Measurements from ENCODE around the gene SMPD2. TPM values are rescaled to one million over a fixed set of nuclear protein-coding genes. Genes with fewer than 3 reads are reported as not detected.

Gene SMPD2
- total and polyA plus RNA-seq, 4 donors: 2.5 to 10.6 (median 8.1) TPM

- Histone ChIP-seq H3K4me1 (ENCODE audit: control insufficient read depth in 1 of 2, insufficient read depth in 2 of 2, low read length in 2 of 2) (peaks cover 7 to 14% of the 10 kb centered on the region in 2 donors), H3K27ac (ENCODE audit: low read depth in 1 of 2, low read length in 2 of 2) (peak overlapping the region in 1 of 2 donors; percentile 2), H3K4me3 (ENCODE audit: low read length in 2 of 2) (peak overlapping the region; percentile 8 to 66), H3K9me3 (ENCODE audit: control insufficient read depth, low read length) (no peaks in the 10 kb centered on the region), H3K27me3 (ENCODE audit: control insufficient read depth in 1 of 2, insufficient read depth in 2 of 2, low read length in 1 of 2) (no peaks in the 10 kb centered on the region), H3K36me3 (ENCODE audit: control insufficient read depth in 1 of 2, insufficient read depth in 2 of 2, low read length in 1 of 2) (peaks cover 0 to 1% of the 10 kb centered on the region in 2 donors)
- 1% methylated on average over 6 of the region's 6 CpGs for WGBS, 2 donors
- ATAC-seq (ENCODE audit: low FRiP score): no peak
- intact Hi-C loops (cut with DNase I): loop anchor here in 1 of 2 donors (1.0 to 2.0 kb wide), 2 partner anchors 27 to 43 kb away; partner anchors contain the start of genes PPIL6 and SMPD2
- DNase-seq: no peak
Observed at GRCh38 chr6:109483735-109484057, 43.2 kb downstream of the SMPD2 start.

GRCh38 chr6:109484122-109484521 is 43.6 kb downstream of the SMPD2 start:
- H3K9me3 ChIP-seq (ENCODE audit: control insufficient read depth, low read length): no peaks in the 10 kb centered on the region
- H3K27ac ChIP-seq (ENCODE audit: low read depth in 1 of 2, low read length in 2 of 2): no peak overlapping the region
- peaks cover 0 to 1% of the 10 kb centered on the region in 2 donors for H3K36me3 ChIP-seq (ENCODE audit: control insufficient read depth in 1 of 2, insufficient read depth in 2 of 2, low read length in 1 of 2)
- no peak overlapping the region for H3K4me3 ChIP-seq (ENCODE audit: low read length in 2 of 2)
- H3K4me1 ChIP-seq (ENCODE audit: control insufficient read depth in 1 of 2, insufficient read depth in 2 of 2, low read length in 2 of 2): peaks cover 7 to 13% of the 10 kb centered on the region in 2 donors
- no peak for ATAC-seq (ENCODE audit: low FRiP score)
- WGBS, 2 donors: 12 to 20% methylated on average over 3 of the region's 3 CpGs
- intact Hi-C loops (cut with DNase I): no loop called here
- no peak for DNase-seq
- no peaks in the 10 kb centered on the region for H3K27me3 ChIP-seq (ENCODE audit: control insufficient read depth in 1 of 2, insufficient read depth in 2 of 2, low read length in 1 of 2)

GRCh38 chr6:109485266-109485935 is 44.9 kb downstream of the SMPD2 start:
- Histone ChIP-seq H3K27ac (ENCODE audit: low read depth in 1 of 2, low read length in 2 of 2) (no peak overlapping the region), H3K4me1 (ENCODE audit: control insufficient read depth in 1 of 2, insufficient read depth in 2 of 2, low read length in 2 of 2) (peaks cover 6 to 7% of the 10 kb centered on the region in 2 donors), H3K9me3 (ENCODE audit: control insufficient read depth, low read length) (no peaks in the 10 kb centered on the region), H3K4me3 (ENCODE audit: low read length in 2 of 2) (no peak overlapping the region), H3K36me3 (ENCODE audit: control insufficient read depth in 1 of 2, insufficient read depth in 2 of 2, low read length in 1 of 2) (peaks cover 0 to 1% of the 10 kb centered on the region in 2 donors), H3K27me3 (ENCODE audit: control insufficient read depth in 1 of 2, insufficient read depth in 2 of 2, low read length in 1 of 2) (no peaks in the 10 kb centered on the region)
- DNase-seq (no peak), ATAC-seq (ENCODE audit: low FRiP score) (no peak)
- 59 to 72% methylated on average over 3 of the region's 3 CpGs for WGBS, 2 donors
- intact Hi-C loops (cut with DNase I): no loop called here

DNA sequence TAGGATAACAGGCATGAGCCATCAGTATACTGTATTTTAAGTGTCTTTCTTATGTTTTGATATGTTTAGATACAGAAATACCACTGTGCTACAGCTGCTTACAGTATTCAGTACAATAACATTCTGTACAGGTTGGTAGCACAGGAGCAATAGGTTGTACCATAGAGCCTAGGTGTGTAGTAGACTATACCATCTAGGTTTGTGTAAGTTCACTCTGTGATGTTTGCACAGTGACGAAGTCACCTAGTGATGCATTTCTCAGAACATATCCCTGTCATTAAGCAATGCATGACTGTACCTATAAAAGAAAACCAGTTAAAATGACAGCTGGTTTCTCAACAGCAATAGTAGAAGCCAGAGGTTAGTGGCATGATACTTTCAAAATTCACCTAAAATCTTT is 45.5 kb downstream of the SMPD2 start:
- WGBS, 2 donors: 83 to 88% methylated on average over 1 of the region's 1 CpG
- no peak for ATAC-seq (ENCODE audit: low FRiP score)
- Histone ChIP-seq H3K27ac (ENCODE audit: low read depth in 1 of 2, low read length in 2 of 2) (no peak overlapping the region), H3K4me1 (ENCODE audit: control insufficient read depth in 1 of 2, insufficient read depth in 2 of 2, low read length in 2 of 2) (peaks cover 0 to 6% of the 10 kb centered on the region in 2 donors), H3K36me3 (ENCODE audit: control insufficient read depth in 1 of 2, insufficient read depth in 2 of 2, low read length in 1 of 2) (peaks cover 0 to 1% of the 10 kb centered on the region in 2 donors), H3K27me3 (ENCODE audit: control insufficient read depth in 1 of 2, insufficient read depth in 2 of 2, low read length in 1 of 2) (no peaks in the 10 kb centered on the region), H3K9me3 (ENCODE audit: control insufficient read depth, low read length) (no peaks in the 10 kb centered on the region), H3K4me3 (ENCODE audit: low read length in 2 of 2) (no peak overlapping the region)
- DNase-seq: no peak
- intact Hi-C loops (cut with DNase I): no loop called here

DNA sequence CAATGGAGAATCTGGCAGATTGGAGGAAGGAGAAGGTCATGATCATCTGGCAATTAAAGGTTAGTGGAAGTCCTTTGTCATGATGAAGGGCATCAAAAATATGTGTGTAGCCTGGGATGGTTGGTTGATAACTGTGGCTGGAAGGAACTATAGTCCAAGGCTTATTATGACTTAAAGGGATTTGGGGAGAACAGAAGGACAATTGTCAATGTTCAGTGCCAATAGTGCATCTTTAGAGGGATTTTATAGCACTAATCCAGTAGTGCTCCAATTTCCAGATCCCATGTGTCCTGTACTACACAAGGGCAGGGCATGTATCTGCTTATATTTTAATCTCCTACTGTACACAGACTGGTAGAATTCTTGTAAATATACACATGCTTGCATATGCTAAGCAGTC is 47.5 kb downstream of the SMPD2 start:
- H3K4me3 ChIP-seq (ENCODE audit: low read length in 2 of 2): no peak overlapping the region
- H3K27me3 ChIP-seq (ENCODE audit: control insufficient read depth in 1 of 2, insufficient read depth in 2 of 2, low read length in 1 of 2): no peaks in the 10 kb centered on the region
- intact Hi-C loops (cut with DNase I): no loop called here
- H3K9me3 ChIP-seq (ENCODE audit: control insufficient read depth, low read length): no peaks in the 10 kb centered on the region
- no peaks in the 10 kb centered on the region for H3K4me1 ChIP-seq (ENCODE audit: control insufficient read depth in 1 of 2, insufficient read depth in 2 of 2, low read length in 2 of 2)
- H3K27ac ChIP-seq (ENCODE audit: low read depth in 1 of 2, low read length in 2 of 2): no peak overlapping the region
- ATAC-seq (ENCODE audit: low FRiP score) (no peak), DNase-seq (no peak)
- no peaks in the 10 kb centered on the region for H3K36me3 ChIP-seq (ENCODE audit: control insufficient read depth in 1 of 2, insufficient read depth in 2 of 2, low read length in 1 of 2)

DNA sequence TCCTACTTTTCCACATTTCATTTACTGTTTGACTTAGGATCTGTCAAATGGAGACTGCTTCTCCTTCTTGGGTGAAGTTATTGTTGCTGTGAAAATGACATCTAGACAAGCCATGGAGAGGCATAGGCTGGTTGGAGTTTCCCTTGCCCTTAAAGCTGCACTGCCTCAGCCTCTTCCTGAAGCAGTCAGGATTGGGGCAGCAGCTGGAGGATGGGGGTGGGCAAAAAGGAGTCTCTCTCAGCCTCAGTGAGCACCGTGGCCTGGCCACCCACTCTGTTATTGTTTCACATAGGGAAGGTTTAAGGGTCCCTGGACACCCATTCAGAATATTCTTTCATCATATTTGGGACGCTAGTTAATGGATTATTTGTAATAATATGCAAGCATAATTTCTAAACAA is 50.2 kb downstream of the SMPD2 start:
- no peak for ATAC-seq (ENCODE audit: low FRiP score)
- H3K36me3 ChIP-seq (ENCODE audit: control insufficient read depth in 1 of 2, insufficient read depth in 2 of 2, low read length in 1 of 2): no peaks in the 10 kb centered on the region
- intact Hi-C loops (cut with DNase I): no loop called here
- H3K4me1 ChIP-seq (ENCODE audit: control insufficient read depth in 1 of 2, insufficient read depth in 2 of 2, low read length in 2 of 2): no peaks in the 10 kb centered on the region
- 61 to 68% methylated on average over 2 of the region's 2 CpGs for WGBS, 2 donors
- H3K27me3 ChIP-seq (ENCODE audit: control insufficient read depth in 1 of 2, insufficient read depth in 2 of 2, low read length in 1 of 2): no peaks in the 10 kb centered on the region
- no peaks in the 10 kb centered on the region for H3K9me3 ChIP-seq (ENCODE audit: control insufficient read depth, low read length)
- H3K27ac ChIP-seq (ENCODE audit: low read depth in 1 of 2, low read length in 2 of 2): no peak overlapping the region
- no peak overlapping the region for H3K4me3 ChIP-seq (ENCODE audit: low read length in 2 of 2)
- DNase-seq: no peak

GRCh38 chr6:109491207-109491938 is 50.8 kb downstream of the SMPD2 start:
- Histone ChIP-seq H3K4me1 (ENCODE audit: control insufficient read depth in 1 of 2, insufficient read depth in 2 of 2, low read length in 2 of 2) (no peaks in the 10 kb centered on the region), H3K27ac (ENCODE audit: low read depth in 1 of 2, low read length in 2 of 2) (no peak overlapping the region), H3K27me3 (ENCODE audit: control insufficient read depth in 1 of 2, insufficient read depth in 2 of 2, low read length in 1 of 2) (no peaks in the 10 kb centered on the region), H3K9me3 (ENCODE audit: control insufficient read depth, low read length) (no peaks in the 10 kb centered on the region), H3K36me3 (ENCODE audit: control insufficient read depth in 1 of 2, insufficient read depth in 2 of 2, low read length in 1 of 2) (no peaks in the 10 kb centered on the region), H3K4me3 (ENCODE audit: low read length in 2 of 2) (no peak overlapping the region)
- WGBS, 2 donors: 47 to 56% methylated on average over 5 of the region's 5 CpGs
- DNase-seq: no peak
- ATAC-seq (ENCODE audit: low FRiP score): no peak
- intact Hi-C loops (cut with DNase I): no loop called here
